Neural cell (in vitro differentiated cells): ENCODE data around the gene PCSK4. TPM values are rescaled to one million over a fixed set of nuclear protein-coding genes. Genes with fewer than 3 reads are reported as not detected.

ENCODE experiments used
- H2AFZ ChIP-seq: fragments of 200-600, 300-800 bp; sonication (generic), shearing (Covaris generic); 2 replicates; pipeline ENCODE4 v1.6.0; 2014; ENCODE audit warnings: low read depth, mild to moderate bottlenecking, antibody characterized with exemption, low read length, moderate library complexity
- H3F3A ChIP-seq: fragments of 200-600 bp; shearing (Covaris generic); 2 replicates; pipeline ENCODE4 v1.6.1; 2016; ENCODE audit warnings: mild to moderate bottlenecking, moderate library complexity, mixed read lengths, antibody characterized with exemption, low read length; ENCODE audit not compliant: insufficient read depth, poor library complexity, severe bottlenecking
- H3K27ac ChIP-seq: fragments of 200-600, 300-800 bp; sonication (generic), shearing (Covaris generic); 2 replicates; pipeline ENCODE4 v1.5.1; 2014; ENCODE audit warnings: mild to moderate bottlenecking, low read length, moderate library complexity
- H3K27me3 ChIP-seq: fragments of 300-800, 200-600 bp; sonication (generic), shearing (Covaris generic); 2 replicates; pipeline ENCODE4 v1.6.0; 2014; ENCODE audit warnings: mild to moderate bottlenecking, low read depth, low read length, moderate library complexity; ENCODE audit not compliant: insufficient read depth
- H3K36me3 ChIP-seq: fragments of 300-800, 200-600 bp; sonication (generic), shearing (Covaris generic); 2 replicates; pipeline ENCODE4 v1.5.1; 2014; ENCODE audit warnings: mild to moderate bottlenecking, antibody characterized with exemption, low read length, moderate library complexity; ENCODE audit not compliant: insufficient read depth
- H3K4me2 ChIP-seq: fragments of 300-800, 200-600 bp; sonication (generic), shearing (Covaris generic); 2 replicates; pipeline ENCODE4 v1.6.0; 2014; ENCODE audit warnings: mild to moderate bottlenecking, low read length
- H3K4me3 ChIP-seq: fragments of 300-800, 200-600 bp; sonication (generic), shearing (Covaris generic); 2 replicates; pipeline ENCODE4 v1.5.1; 2014; ENCODE audit warnings: mild to moderate bottlenecking, low read length, moderate library complexity
- H3K79me2 ChIP-seq: fragments of 200-600 bp; shearing (Covaris generic); replicated peaks from 2 replicates; pipeline ENCODE4 v1.6.0; 2014; ENCODE audit warnings: mild to moderate bottlenecking, low read length, moderate library complexity; ENCODE audit not compliant: insufficient read depth
- H3K9ac ChIP-seq: fragments of 300-800, 200-600 bp; sonication (generic), shearing (Covaris generic); 2 replicates; pipeline ENCODE4 v1.6.1; 2016; ENCODE audit warnings: mild to moderate bottlenecking, low read length, mixed read lengths
- H3K9me2 ChIP-seq: fragments of 200-600 bp; shearing (Covaris generic); 2 replicates; pipeline ENCODE4 v1.6.1; 2016; ENCODE audit warnings: mild to moderate bottlenecking, low read length, mixed read lengths; ENCODE audit not compliant: insufficient read depth
- H3K9me3 ChIP-seq: fragments of 200-600, 300-800 bp; sonication (generic), shearing (Covaris generic); 2 replicates; pipeline ENCODE4 v1.6.1; 2016; ENCODE audit warnings: mild to moderate bottlenecking, mixed run types, low read length, moderate library complexity, mixed read lengths
- H4K20me1 ChIP-seq: fragments of 200-600 bp; shearing (Covaris generic); 2 replicates; pipeline ENCODE4 v1.6.1; 2016; ENCODE audit warnings: mild to moderate bottlenecking, mixed run types; ENCODE audit not compliant: insufficient read depth
- CTCF ChIP-seq: fragments of 450-650 bp; IDR thresholded peaks from 2 replicates; pipeline ENCODE4 v1.5.1; 2014; ENCODE audit warnings: antibody characterized with exemption, mild to moderate bottlenecking, moderate library complexity; ENCODE audit not compliant: poor library complexity, severe bottlenecking
- EP300 ChIP-seq: fragments of 450-650 bp; conservative IDR thresholded peaks from 2 replicates; pipeline ENCODE4 v1.6.1; 2014; ENCODE audit warnings: antibody characterized with exemption, mild to moderate bottlenecking, moderate library complexity; ENCODE audit not compliant: poor library complexity, severe bottlenecking
- EZH2 ChIP-seq: fragments of 200-600, 300-800 bp; shearing (Covaris generic), sonication (generic); IDR thresholded peaks from 2 replicates; pipeline ENCODE4 v1.6.1; 2014; ENCODE audit warnings: antibody characterized with exemption, low read length, borderline replicate concordance, mild to moderate bottlenecking; ENCODE audit not compliant: insufficient read depth, poor library complexity, severe bottlenecking
- MXI1 ChIP-seq: fragments of 450-650 bp; conservative IDR thresholded peaks from 2 replicates; pipeline ENCODE4 v1.6.1; 2014; ENCODE audit warnings: antibody characterized with exemption, mild to moderate bottlenecking; ENCODE audit not compliant: poor library complexity, severe bottlenecking
- polyA plus RNA-seq: library from polyadenylated mRNA; depleted of rRNA; stranded (reverse); fragments of >200 nt; gene quantifications from 2 replicates; pipeline ENCODE4 v1.2.3, GENCODE V29; 2014
- TF ChIP-seq, protein P1 (sequence below): IDR thresholded peaks from 2 replicates; pipeline ENCODE4 v1.6.1; 2012; ENCODE audit warnings: borderline replicate concordance

PCSK4 gene
- polyA plus RNA-seq, 1 donor from 2014 or later = 11.8 TPM

GRCh38 chr19:1516395-1516753, 26.2 kb upstream of the PCSK4 start:
- Histone ChIP-seq H3K4me3 (no peak overlapping the region), H3K9ac (no peak overlapping the region), H3K27me3 (peaks cover 22% of the 10 kb centered on the region), H3K9me2 (no peaks in the 10 kb centered on the region), H3K27ac (no peak overlapping the region), H3K36me3 (no peaks in the 10 kb centered on the region), H4K20me1 (no peaks in the 10 kb centered on the region), H3K4me2 (no peak overlapping the region), H3F3A (no peaks in the 10 kb centered on the region), H2AFZ (no peak overlapping the region), H3K9me3 (no peaks in the 10 kb centered on the region), H3K79me2 (no peaks in the 10 kb centered on the region)
- no peak for TF ChIP-seq EZH2
- no peak for TF ChIP-seq EP300
- TF ChIP-seq, protein P1, sequence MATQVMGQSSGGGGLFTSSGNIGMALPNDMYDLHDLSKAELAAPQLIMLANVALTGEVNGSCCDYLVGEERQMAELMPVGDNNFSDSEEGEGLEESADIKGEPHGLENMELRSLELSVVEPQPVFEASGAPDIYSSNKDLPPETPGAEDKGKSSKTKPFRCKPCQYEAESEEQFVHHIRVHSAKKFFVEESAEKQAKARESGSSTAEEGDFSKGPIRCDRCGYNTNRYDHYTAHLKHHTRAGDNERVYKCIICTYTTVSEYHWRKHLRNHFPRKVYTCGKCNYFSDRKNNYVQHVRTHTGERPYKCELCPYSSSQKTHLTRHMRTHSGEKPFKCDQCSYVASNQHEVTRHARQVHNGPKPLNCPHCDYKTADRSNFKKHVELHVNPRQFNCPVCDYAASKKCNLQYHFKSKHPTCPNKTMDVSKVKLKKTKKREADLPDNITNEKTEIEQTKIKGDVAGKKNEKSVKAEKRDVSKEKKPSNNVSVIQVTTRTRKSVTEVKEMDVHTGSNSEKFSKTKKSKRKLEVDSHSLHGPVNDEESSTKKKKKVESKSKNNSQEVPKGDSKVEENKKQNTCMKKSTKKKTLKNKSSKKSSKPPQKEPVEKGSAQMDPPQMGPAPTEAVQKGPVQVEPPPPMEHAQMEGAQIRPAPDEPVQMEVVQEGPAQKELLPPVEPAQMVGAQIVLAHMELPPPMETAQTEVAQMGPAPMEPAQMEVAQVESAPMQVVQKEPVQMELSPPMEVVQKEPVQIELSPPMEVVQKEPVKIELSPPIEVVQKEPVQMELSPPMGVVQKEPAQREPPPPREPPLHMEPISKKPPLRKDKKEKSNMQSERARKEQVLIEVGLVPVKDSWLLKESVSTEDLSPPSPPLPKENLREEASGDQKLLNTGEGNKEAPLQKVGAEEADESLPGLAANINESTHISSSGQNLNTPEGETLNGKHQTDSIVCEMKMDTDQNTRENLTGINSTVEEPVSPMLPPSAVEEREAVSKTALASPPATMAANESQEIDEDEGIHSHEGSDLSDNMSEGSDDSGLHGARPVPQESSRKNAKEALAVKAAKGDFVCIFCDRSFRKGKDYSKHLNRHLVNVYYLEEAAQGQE = no peak
- no peak for TF ChIP-seq CTCF

GRCh38 chr19:1514986-1515721, 25.0 kb upstream of the PCSK4 start:
- Histone ChIP-seq H3K9me2 (no peaks in the 10 kb centered on the region), H3K9me3 (no peaks in the 10 kb centered on the region), H3K27ac (no peak overlapping the region), H3K27me3 (peaks cover 22% of the 10 kb centered on the region), H3K4me2 (no peak overlapping the region), H4K20me1 (no peaks in the 10 kb centered on the region), H2AFZ (no peak overlapping the region), H3K79me2 (no peaks in the 10 kb centered on the region), H3K9ac (no peak overlapping the region), H3K4me3 (no peak overlapping the region), H3K36me3 (no peaks in the 10 kb centered on the region), H3F3A (no peaks in the 10 kb centered on the region)
- TF ChIP-seq, protein P1 = no peak
- no peak for TF ChIP-seq MXI1
